Stomach smooth muscle (tissue), 2 donors: ENCODE results near the gene ADCK1.

Experiments
- H3K27ac ChIP-seq: one replicate; pipeline ENCODE4 v1.7.0; 2013; ENCODE audit warnings: mild to moderate bottlenecking, low read length, inconsistent platforms
- H3K27me3 ChIP-seq, 2 donors: one replicate each; pipeline ENCODE4 v1.7.0; 2013; ENCODE audit warnings: low read length in 2 of 2; ENCODE audit not compliant: insufficient read depth in 2 of 2, control insufficient read depth in 1 of 2
- H3K36me3 ChIP-seq, 2 donors: one replicate each; pipeline ENCODE4 v1.7.0; 2013; ENCODE audit warnings: low read length in 2 of 2; ENCODE audit not compliant: control insufficient read depth in 2 of 2, insufficient read depth in 2 of 2
- H3K4me1 ChIP-seq: one replicate; pipeline ENCODE4 v1.7.0; 2013; ENCODE audit warnings: low read length; ENCODE audit not compliant: control insufficient read depth, insufficient read depth
- H3K4me3 ChIP-seq, 2 donors: one replicate each; pipeline ENCODE4 v1.7.0; 2013; ENCODE audit warnings: low read length in 2 of 2
- H3K9ac ChIP-seq, 2 donors: one replicate each; pipeline ENCODE4 v1.7.0; 2013; ENCODE audit warnings: low read length in 2 of 2, mild to moderate bottlenecking in 1 of 2
- H3K9me3 ChIP-seq, 2 donors: one replicate each; pipeline ENCODE4 v1.7.0; 2013; ENCODE audit warnings: low read length in 2 of 2; ENCODE audit not compliant: control insufficient read depth in 2 of 2
- donor health status: healthy.
- donor health status: Pancreatic carcinoma.

ADCK1 gene

GRCh38 chr14:77843195-77843594 lies 43.3 kb downstream of the ADCK1 start:
- H3K27ac ChIP-seq, result no peak overlapping the region
- no peak overlapping the region for H3K9ac ChIP-seq
- peaks cover 0 to 5% of the 10 kb centered on the region in 2 donors for H3K36me3 ChIP-seq
- no peak overlapping the region for H3K4me3 ChIP-seq
- H3K9me3 ChIP-seq, result no peaks in the 10 kb centered on the region
- no peaks in the 10 kb centered on the region for H3K4me1 ChIP-seq
- H3K27me3 ChIP-seq, result no peaks in the 10 kb centered on the region

GRCh38 chr14:77843651-77844050 lies 43.7 kb downstream of the ADCK1 start:
- no peak overlapping the region for H3K4me3 ChIP-seq
- H3K4me1 ChIP-seq, result no peaks in the 10 kb centered on the region
- no peak overlapping the region for H3K9ac ChIP-seq
- H3K36me3 ChIP-seq, result peaks cover 0 to 5% of the 10 kb centered on the region in 2 donors
- no peaks in the 10 kb centered on the region for H3K27me3 ChIP-seq
- H3K9me3 ChIP-seq, result no peaks in the 10 kb centered on the region
- H3K27ac ChIP-seq, result no peak overlapping the region

GRCh38 chr14:77844802-77845201 lies 44.9 kb downstream of the ADCK1 start:
- H3K27me3 ChIP-seq, result no peaks in the 10 kb centered on the region
- H3K9me3 ChIP-seq, result no peaks in the 10 kb centered on the region
- H3K27ac ChIP-seq, result no peak overlapping the region
- H3K4me1 ChIP-seq, result no peaks in the 10 kb centered on the region
- peaks cover 0 to 5% of the 10 kb centered on the region in 2 donors for H3K36me3 ChIP-seq
- H3K9ac ChIP-seq, result no peak overlapping the region
- H3K4me3 ChIP-seq, result no peak overlapping the region

GRCh38 chr14:77848031-77848430 lies 48.1 kb downstream of the ADCK1 start:
- no peak overlapping the region for H3K4me3 ChIP-seq
- H3K9ac ChIP-seq, result no peak overlapping the region
- H3K4me1 ChIP-seq, result no peaks in the 10 kb centered on the region
- H3K9me3 ChIP-seq, result no peaks in the 10 kb centered on the region
- peaks cover 0 to 5% of the 10 kb centered on the region in 2 donors for H3K36me3 ChIP-seq
- no peak overlapping the region for H3K27ac ChIP-seq
- no peaks in the 10 kb centered on the region for H3K27me3 ChIP-seq

GRCh38 chr14:77849711-77850110 lies 49.8 kb downstream of the ADCK1 start:
- no peaks in the 10 kb centered on the region for H3K9me3 ChIP-seq
- no peak overlapping the region for H3K4me3 ChIP-seq
- H3K27me3 ChIP-seq, result no peaks in the 10 kb centered on the region
- H3K27ac ChIP-seq, result no peak overlapping the region
- H3K9ac ChIP-seq, result no peak overlapping the region
- H3K4me1 ChIP-seq, result no peaks in the 10 kb centered on the region
- no peaks in the 10 kb centered on the region for H3K36me3 ChIP-seq

GRCh38 chr14:77853919-77854318 lies 54.0 kb downstream of the ADCK1 start:
- H3K4me1 ChIP-seq, result no peaks in the 10 kb centered on the region
- H3K9me3 ChIP-seq, result no peaks in the 10 kb centered on the region
- no peak overlapping the region for H3K4me3 ChIP-seq
- H3K9ac ChIP-seq, result no peak overlapping the region
- no peaks in the 10 kb centered on the region for H3K27me3 ChIP-seq
- no peaks in the 10 kb centered on the region for H3K36me3 ChIP-seq
- H3K27ac ChIP-seq, result no peak overlapping the region

- H3K27ac ChIP-seq, result no peak overlapping the region
- H3K4me3 ChIP-seq, result no peak overlapping the region
- no peaks in the 10 kb centered on the region for H3K9me3 ChIP-seq
- H3K4me1 ChIP-seq, result no peaks in the 10 kb centered on the region
- H3K36me3 ChIP-seq, result no peaks in the 10 kb centered on the region
- no peaks in the 10 kb centered on the region for H3K27me3 ChIP-seq
- H3K9ac ChIP-seq, result no peak overlapping the region
Measured at GRCh38 chr14:77856941-77857340, 57.0 kb downstream of the ADCK1 start.

GRCh38 chr14:77859934-77860570 lies 60.1 kb downstream of the ADCK1 start:
- Histone ChIP-seq H3K4me3 (no peak overlapping the region), H3K27ac (no peak overlapping the region), H3K9ac (no peak overlapping the region), H3K36me3 (no peaks in the 10 kb centered on the region), H3K9me3 (no peaks in the 10 kb centered on the region), H3K4me1 (no peaks in the 10 kb centered on the region), H3K27me3 (no peaks in the 10 kb centered on the region)

- Histone ChIP-seq H3K27me3 (no peaks in the 10 kb centered on the region), H3K4me3 (no peak overlapping the region)
Measured at GRCh38 chr14:77861201-77861600, 61.3 kb downstream of the ADCK1 start.

GRCh38 chr14:77862154-77862786 lies 62.4 kb downstream of the ADCK1 start:
- Histone ChIP-seq H3K36me3 (no peaks in the 10 kb centered on the region), H3K27me3 (no peaks in the 10 kb centered on the region), H3K27ac (no peak overlapping the region), H3K9me3 (no peaks in the 10 kb centered on the region), H3K4me1 (no peaks in the 10 kb centered on the region), H3K4me3 (no peak overlapping the region), H3K9ac (no peak overlapping the region)

More at GRCh38 chr14:77861201-77861600, 61.3 kb downstream of the ADCK1 start:
- Histone ChIP-seq H3K4me1 (no peaks in the 10 kb centered on the region), H3K36me3 (no peaks in the 10 kb centered on the region), H3K9me3 (no peaks in the 10 kb centered on the region), H3K27ac (no peak overlapping the region), H3K9ac (no peak overlapping the region)

- H3K9me3 ChIP-seq, result no peaks in the 10 kb centered on the region
- H3K27ac ChIP-seq, result no peak overlapping the region
- no peaks in the 10 kb centered on the region for H3K27me3 ChIP-seq
- H3K9ac ChIP-seq, result no peak overlapping the region
- H3K4me3 ChIP-seq, result no peak overlapping the region
- H3K36me3 ChIP-seq, result no peaks in the 10 kb centered on the region
- H3K4me1 ChIP-seq, result no peaks in the 10 kb centered on the region
Measured at GRCh38 chr14:77864085-77864484, 64.2 kb downstream of the ADCK1 start.
